ENCODE data around the gene ZNF700.
"Not testable (repeated sequence)": the region's sequence is repeated elsewhere in the genome, so short reads cannot be mapped to it uniquely, and the experiment has no call there.

ZNF700 gene

DNA sequence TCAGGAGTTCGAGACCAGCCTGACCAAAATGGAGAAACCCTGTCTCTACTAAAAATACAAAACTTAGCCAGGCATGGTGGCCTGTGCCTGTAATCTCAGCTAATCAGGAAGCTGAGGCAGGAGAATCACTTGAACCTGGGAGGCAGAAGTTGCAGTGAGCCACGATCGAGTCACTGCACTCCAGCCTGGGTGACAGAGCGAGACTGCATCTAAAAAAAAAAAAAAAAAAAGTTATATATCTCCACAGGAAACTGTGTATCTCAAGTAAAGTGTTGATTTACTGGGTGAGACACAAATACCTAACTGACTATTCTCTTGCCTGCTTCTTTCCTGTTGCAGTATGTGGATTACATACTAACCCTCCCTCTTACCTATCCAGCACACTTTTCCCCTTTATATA is 67.0 kb downstream of the ZNF700 start:
- DNase-seq = not testable (repeated sequence)

- DNase-seq = no peak
These were observed 70.3 kb downstream of the ZNF700 start for GRCh38 chr19:11995174-11995573.

Measured in NCI-H1436 (cell line).